Upper lobe of left lung (tissue), 6 donors: Measurements from ENCODE around the gene YIPF4. TPM values are rescaled to one million over a fixed set of nuclear protein-coding genes. Genes with fewer than 3 reads are reported as not detected.
"Not testable (repeated sequence)": the region's sequence is repeated elsewhere in the genome, so short reads cannot be mapped to it uniquely, and the experiment has no call there.

Experiments
- ATAC-seq, 2 donors: fragments of 200-7000 bp; cut with Tn5 transposase; one replicate each; pipeline ENCODE4 v1.9.1; 2022; ENCODE audit warnings: mild to moderate bottlenecking in 2 of 2, moderate library complexity in 2 of 2; ENCODE audit not compliant: low FRiP score in 2 of 2
- DNase-seq, 2 donors: peaks; one replicate each; pipeline ENCODE4 v3.0.0-alpha.2; 2019 to 2020
- H3K27ac ChIP-seq, 4 donors: fragments of 200-600 bp; sonication (generic); one replicate each; pipeline ENCODE4 v1.5.1; 2016 to 2019
- H3K27me3 ChIP-seq, 4 donors: fragments of 200-600 bp; sonication (generic); one replicate each; pipeline ENCODE4 v1.5.1; 2017 to 2019
- H3K36me3 ChIP-seq, 4 donors: fragments of 200-600 bp; sonication (generic); one replicate each; pipeline ENCODE4 v1.5.1; 2016 to 2019
- H3K4me1 ChIP-seq, 4 donors: fragments of 200-600 bp; sonication (generic); one replicate each; pipeline ENCODE4 v1.5.1; 2018 to 2019
- H3K4me3 ChIP-seq, 4 donors: fragments of 200-600 bp; sonication (generic); one replicate each; pipeline ENCODE4 v1.5.1; 2017 to 2019; ENCODE audit warnings: mild to moderate bottlenecking in 2 of 4, moderate library complexity in 1 of 4
- H3K9me3 ChIP-seq, 4 donors: fragments of 200-600 bp; sonication (generic); one replicate each; pipeline ENCODE4 v1.5.1; 2018 to 2019
- EP300 ChIP-seq, 4 donors: sonication (generic); formaldehyde crosslinking; IDR thresholded peaks; one replicate each; pipeline ENCODE4 v1.5.1; 2017; ENCODE audit warnings: antibody characterized with exemption in 4 of 4, control low read depth in 2 of 4
- POLR2A ChIP-seq, 4 donors: fragments of 450-650 bp; IDR thresholded peaks; one replicate each; pipeline ENCODE4 v1.5.1; 2016 to 2017; ENCODE audit warnings: antibody characterized with exemption in 4 of 4, mild to moderate bottlenecking in 2 of 4
- POLR2AphosphoS5 ChIP-seq, 2 donors: sonication (generic); formaldehyde crosslinking; IDR thresholded peaks; one replicate each; pipeline ENCODE4 v1.5.1; 2017; ENCODE audit warnings: antibody characterized with exemption in 2 of 2
- WGBS, 2 donors: methylation state at CpG; one replicate each; pipeline ENCODE4 v1.1.5; 2017 to 2018; 5-methylcytosine and 5-hydroxymethylcytosine counted together
- total RNA-seq, 6 donors: library from RNA; depleted of rRNA in 4 of 6; stranded (reverse); fragments of >200 nt in 4 of 6; gene quantifications; one replicate each; pipeline versions ENCODE4 v1.1.0 to v1.2.1, GENCODE V29; 2016 to 2021
- TF ChIP-seq, protein P1 (sequence below), 6 experiments: fragments of 450-650 bp in 4 of 6; fragments of 200-600 bp in 2 of 6; sonication (generic) in 2 of 6; IDR thresholded peaks; one replicate each; pipeline ENCODE4 v1.5.1; 2016 to 2019; ENCODE audit warnings: antibody characterized with exemption in 6 of 6
- donor health status: DM: no; HTN: no; CAD: no; lungs with moderate emphysema.
- donor health status: DM: no; HTN: yes; CAD: no; lungs with severe emphysema.

Gene YIPF4
- total RNA-seq, 6 donors from 2014 or later, result 13.1 to 46.5 (median 18.9) TPM

- H3K27ac ChIP-seq, result peak overlapping the region; percentile 85 to 95 (median 91)
- no peak for TF ChIP-seq POLR2AphosphoS5 (IDR thresholded peaks at IDR 0.05)
- 9 to 19% methylated on average over 6 of the region's 6 CpGs for WGBS, 2 donors
Measured at GRCh38 chr2:32278478-32278853, 762 bp downstream of the YIPF4 start.

DNA sequence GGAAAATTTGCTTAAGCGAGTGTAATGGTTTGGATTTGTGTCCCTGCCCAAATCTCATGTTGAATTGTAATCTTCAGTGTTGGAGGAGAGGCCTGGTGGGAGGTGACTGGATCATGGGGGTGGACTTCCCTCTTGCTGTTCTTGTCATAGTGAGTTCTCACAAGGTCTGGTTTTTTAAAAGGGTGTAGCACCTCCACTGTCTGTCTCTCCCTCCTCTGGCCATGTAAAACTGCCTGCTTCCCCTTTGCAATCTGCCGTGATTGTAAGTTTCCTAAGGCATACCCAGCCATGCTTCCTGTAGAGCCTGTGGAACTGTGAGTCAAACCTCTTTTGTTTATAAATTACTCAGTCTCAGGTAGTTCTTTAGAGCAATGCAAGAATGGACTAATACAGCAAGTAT, 6.6 kb downstream of the YIPF4 start:
- WGBS, 2 donors, result 68% methylated on average over 2 of the region's 2 CpGs
- Histone ChIP-seq H3K4me3 (no peak overlapping the region), H3K27ac (peak overlapping the region in 1 of 4 donors; percentile 1), H3K27me3 (no peaks in the 10 kb centered on the region), H3K4me1 (peaks cover 20 to 66% (median 34%) of the 10 kb centered on the region in 4 donors), H3K9me3 (no peaks in the 10 kb centered on the region), H3K36me3 (peaks cover 0 to 19% (median 10%) of the 10 kb centered on the region in 4 donors)
- ATAC-seq (peak in 1 of 2 donors; percentile 46), DNase-seq (no peak)
- TF ChIP-seq EP300 (IDR thresholded peaks at IDR 0.05) (no peak), POLR2A (IDR thresholded peaks at IDR 0.05) (no peak), POLR2AphosphoS5 (IDR thresholded peaks at IDR 0.05) (no peak)
- TF ChIP-seq, protein P1, sequence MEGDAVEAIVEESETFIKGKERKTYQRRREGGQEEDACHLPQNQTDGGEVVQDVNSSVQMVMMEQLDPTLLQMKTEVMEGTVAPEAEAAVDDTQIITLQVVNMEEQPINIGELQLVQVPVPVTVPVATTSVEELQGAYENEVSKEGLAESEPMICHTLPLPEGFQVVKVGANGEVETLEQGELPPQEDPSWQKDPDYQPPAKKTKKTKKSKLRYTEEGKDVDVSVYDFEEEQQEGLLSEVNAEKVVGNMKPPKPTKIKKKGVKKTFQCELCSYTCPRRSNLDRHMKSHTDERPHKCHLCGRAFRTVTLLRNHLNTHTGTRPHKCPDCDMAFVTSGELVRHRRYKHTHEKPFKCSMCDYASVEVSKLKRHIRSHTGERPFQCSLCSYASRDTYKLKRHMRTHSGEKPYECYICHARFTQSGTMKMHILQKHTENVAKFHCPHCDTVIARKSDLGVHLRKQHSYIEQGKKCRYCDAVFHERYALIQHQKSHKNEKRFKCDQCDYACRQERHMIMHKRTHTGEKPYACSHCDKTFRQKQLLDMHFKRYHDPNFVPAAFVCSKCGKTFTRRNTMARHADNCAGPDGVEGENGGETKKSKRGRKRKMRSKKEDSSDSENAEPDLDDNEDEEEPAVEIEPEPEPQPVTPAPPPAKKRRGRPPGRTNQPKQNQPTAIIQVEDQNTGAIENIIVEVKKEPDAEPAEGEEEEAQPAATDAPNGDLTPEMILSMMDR (IDR thresholded peaks at IDR 0.05), result no peak

More at GRCh38 chr2:32278478-32278853, 762 bp downstream of the YIPF4 start:
- H3K9me3 ChIP-seq, result no peaks in the 10 kb centered on the region
- no peak for ATAC-seq
- peak overlapping the region; percentile 81 to 93 (median 86) for H3K4me3 ChIP-seq
- no peak for DNase-seq
- H3K27me3 ChIP-seq, result no peaks in the 10 kb centered on the region
- H3K4me1 ChIP-seq, result peaks cover 9 to 39% (median 18%) of the 10 kb centered on the region in 4 donors
- H3K36me3 ChIP-seq, result peaks cover 0 to 19% (median 10%) of the 10 kb centered on the region in 4 donors

DNA sequence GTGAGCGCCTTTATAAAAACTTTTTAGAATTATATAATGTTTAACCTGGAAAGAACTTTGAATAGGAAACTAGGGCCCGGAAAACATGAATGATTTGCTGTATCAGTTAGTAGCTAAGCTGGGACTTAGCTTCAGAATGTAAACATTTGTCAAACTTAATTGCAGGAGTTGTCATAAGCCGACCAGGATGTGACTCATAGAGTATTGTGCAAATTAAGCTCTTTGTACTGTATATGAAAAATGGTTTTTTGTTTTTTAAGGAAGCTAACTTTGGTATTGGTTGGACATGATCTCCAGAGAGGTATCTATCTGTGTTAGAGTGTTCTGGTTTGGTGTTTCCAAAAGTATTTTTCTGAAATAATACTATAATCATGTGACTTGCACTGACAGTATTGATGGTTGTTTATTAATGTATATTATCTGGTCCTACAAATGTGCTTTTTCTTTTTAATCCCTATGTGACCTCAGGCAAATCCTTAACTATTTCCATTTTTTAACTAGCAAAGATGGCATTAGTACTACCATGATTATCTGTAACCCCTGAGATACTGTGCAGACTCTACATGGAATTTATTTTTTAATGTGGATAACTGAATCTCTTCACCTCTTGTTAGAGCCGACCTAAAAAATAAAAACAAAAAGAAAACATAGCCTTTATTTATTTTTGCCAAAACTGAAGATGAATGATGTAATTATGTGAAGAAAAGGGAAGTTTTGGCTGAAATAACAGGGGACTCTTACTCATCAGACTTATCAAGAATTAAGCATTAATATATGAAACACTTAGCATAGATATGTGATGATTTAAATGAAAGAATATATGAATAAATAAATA, 11.7 kb downstream of the YIPF4 start:
- DNase-seq, result no peak
- Histone ChIP-seq H3K36me3 (peaks cover 0 to 12% (median 5%) of the 10 kb centered on the region in 4 donors), H3K4me1 (peaks cover 23 to 53% (median 25%) of the 10 kb centered on the region in 4 donors), H3K4me3 (no peak overlapping the region), H3K27me3 (no peaks in the 10 kb centered on the region), H3K27ac (peak overlapping the region in 3 of 4 donors; percentile 33 to 73 (median 58)), H3K9me3 (no peaks in the 10 kb centered on the region)
- TF ChIP-seq POLR2A (IDR thresholded peaks at IDR 0.05), result no peak
- TF ChIP-seq POLR2AphosphoS5 (IDR thresholded peaks at IDR 0.05), result peak in 1 of 2 donors; percentile 19
- TF ChIP-seq EP300 (IDR thresholded peaks at IDR 0.05), result peak in 1 of 4 donors; percentile 35
- TF ChIP-seq, protein P1 (IDR thresholded peaks at IDR 0.05), result no peak
- ATAC-seq, result peak; percentile 46 to 74
- 52 to 55% methylated on average over 4 of the region's 4 CpGs for WGBS, 2 donors

DNA sequence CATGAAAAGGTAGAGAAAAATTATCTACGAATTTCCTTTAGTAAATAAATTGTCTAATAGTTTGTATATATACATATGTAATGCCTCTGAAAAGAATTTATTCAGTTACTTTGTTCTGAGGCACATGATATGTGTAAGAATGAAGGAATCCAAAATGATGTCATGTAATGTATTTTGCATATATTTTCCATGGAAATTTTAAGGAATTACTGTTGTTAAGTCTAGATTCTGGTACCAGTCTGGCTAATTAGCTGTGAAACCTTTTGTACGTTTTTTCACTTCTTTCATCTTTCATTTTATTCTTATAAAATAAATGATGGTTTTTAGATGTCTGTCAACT, 12.3 kb downstream of the YIPF4 start:
- Histone ChIP-seq H3K27ac (peak overlapping the region in 2 of 4 donors; percentile 58 to 73), H3K27me3 (no peaks in the 10 kb centered on the region), H3K36me3 (peaks cover 0 to 14% (median 5%) of the 10 kb centered on the region in 4 donors), H3K4me3 (no peak overlapping the region), H3K4me1 (peaks cover 18 to 47% (median 21%) of the 10 kb centered on the region in 4 donors), H3K9me3 (no peaks in the 10 kb centered on the region)
- DNase-seq (no peak), ATAC-seq (no peak)
- TF ChIP-seq POLR2A (IDR thresholded peaks at IDR 0.05), result no peak
- TF ChIP-seq, protein P1 (IDR thresholded peaks at IDR 0.05), result no peak
- WGBS, 2 donors, result 88 to 89% methylated on average over 2 of the region's 2 CpGs

DNA sequence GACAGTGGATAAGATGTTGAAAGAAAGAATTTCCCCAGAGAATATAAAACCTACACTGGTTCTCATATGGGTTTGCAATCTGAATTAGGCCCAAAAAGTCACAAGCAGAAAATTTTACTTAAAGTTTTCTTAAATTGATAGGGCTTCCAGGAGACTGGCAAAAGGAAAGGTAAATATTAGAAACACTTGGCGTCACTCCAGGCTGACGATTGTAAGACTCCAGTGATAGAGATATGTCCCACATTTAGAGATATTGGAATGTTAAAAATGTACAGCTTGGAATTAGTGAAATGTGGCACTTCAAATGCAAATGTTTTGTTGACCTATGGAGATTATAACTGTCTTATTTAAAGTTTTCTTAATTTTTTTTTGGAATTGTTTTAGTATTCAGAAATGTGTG, 14.0 kb downstream of the YIPF4 start:
- H3K36me3 ChIP-seq, result peaks cover 0 to 27% (median 16%) of the 10 kb centered on the region in 4 donors
- 59% methylated on average over 2 of the region's 2 CpGs for WGBS, 2 donors
- no peak overlapping the region for H3K4me3 ChIP-seq
- DNase-seq (no peak), ATAC-seq (no peak)
- TF ChIP-seq POLR2AphosphoS5 (IDR thresholded peaks at IDR 0.05) (no peak), EP300 (IDR thresholded peaks at IDR 0.05) (no peak), POLR2A (IDR thresholded peaks at IDR 0.05) (no peak)
- TF ChIP-seq, protein P1 (IDR thresholded peaks at IDR 0.05), result no peak
- no peaks in the 10 kb centered on the region for H3K27me3 ChIP-seq
- peaks cover 15 to 45% (median 20%) of the 10 kb centered on the region in 4 donors for H3K4me1 ChIP-seq
- no peak overlapping the region for H3K27ac ChIP-seq
- no peaks in the 10 kb centered on the region for H3K9me3 ChIP-seq

- H3K9me3 ChIP-seq, H3K27ac ChIP-seq, H3K27me3 ChIP-seq, H3K4me3 ChIP-seq, DNase-seq, ATAC-seq: not testable (repeated sequence)
- Histone ChIP-seq H3K4me1 (peaks cover 14 to 34% (median 16%) of the 10 kb centered on the region in 4 donors), H3K36me3 (peaks cover 0 to 39% (median 24%) of the 10 kb centered on the region in 4 donors)
- whole genome bisulfite sequencing, 2 donors, result 98% methylated on average over 5 to 7 of the region's 26 CpGs
Measured at GRCh38 chr2:32293493-32293892, 15.8 kb downstream of the YIPF4 start.

GRCh38 chr2:32293966-32294562, 16.4 kb downstream of the YIPF4 start:
- H3K4me1 ChIP-seq, result peaks cover 8 to 28% (median 11%) of the 10 kb centered on the region in 4 donors
- peak in 1 of 2 donors; percentile 66 for DNase-seq
- not testable (repeated sequence) for H3K27me3 ChIP-seq, ATAC-seq, H3K9me3 ChIP-seq, H3K27ac ChIP-seq, H3K4me3 ChIP-seq
- 95 to 98% methylated on average over 15 to 21 of the region's 43 CpGs for WGBS, 2 donors
- peaks cover 0 to 44% (median 30%) of the 10 kb centered on the region in 4 donors for H3K36me3 ChIP-seq
